Liver (tissue), 9 donors: ENCODE measurements around the gene RAMP3. TPM values are rescaled to one million over a fixed set of nuclear protein-coding genes. Genes with fewer than 3 reads are reported as not detected.

ENCODE experiments used
- DNase-seq: peaks from one replicate; pipeline ENCODE4 v3.0.0-alpha.2; 2017; ENCODE audit warnings: low spot score
- H3K27ac ChIP-seq, 2 donors: one replicate each; pipeline ENCODE4 v1.7.0; 2013; ENCODE audit warnings: inconsistent platforms in 2 of 2, low read length in 2 of 2, control low read depth in 1 of 2, low read depth in 1 of 2, mild to moderate bottlenecking in 1 of 2
- H3K27me3 ChIP-seq, 4 donors: one replicate each; pipeline versions ENCODE4 v1.6.1 to v1.7.0; 2013; ENCODE audit warnings: low read length in 3 of 4, inconsistent platforms in 1 of 4, mild to moderate bottlenecking in 1 of 4, moderate library complexity in 1 of 4; ENCODE audit not compliant: control insufficient read depth in 4 of 4, insufficient read depth in 4 of 4
- H3K36me3 ChIP-seq, 4 donors: one replicate each; pipeline versions ENCODE4 v1.6.1 to v1.7.0; 2013; ENCODE audit warnings: low read length in 3 of 4, mild to moderate bottlenecking in 3 of 4, low read depth in 1 of 4, moderate library complexity in 1 of 4; ENCODE audit not compliant: control insufficient read depth in 4 of 4, insufficient read depth in 3 of 4
- H3K4me1 ChIP-seq, 4 donors: one replicate each; pipeline versions ENCODE4 v1.6.1 to v1.7.0; 2013; ENCODE audit warnings: low read length in 3 of 4, mild to moderate bottlenecking in 3 of 4, moderate library complexity in 1 of 4; ENCODE audit not compliant: control insufficient read depth in 4 of 4, insufficient read depth in 4 of 4
- H3K4me3 ChIP-seq, 3 donors: one replicate each; pipeline versions ENCODE4 v1.6.1 to v1.7.0; 2013; ENCODE audit warnings: low read length in 3 of 3, control low read depth in 1 of 3, low read depth in 1 of 3, mild to moderate bottlenecking in 1 of 3
- H3K9ac ChIP-seq, 2 donors: one replicate each; pipeline ENCODE4 v1.7.0; 2013; ENCODE audit warnings: low read length in 2 of 2, mild to moderate bottlenecking in 2 of 2, moderate library complexity in 2 of 2, control low read depth in 1 of 2, low read depth in 1 of 2
- H3K9me3 ChIP-seq, 4 donors: one replicate each; pipeline versions ENCODE4 v1.6.1 to v1.7.0; 2013; ENCODE audit warnings: low read length in 3 of 4; ENCODE audit not compliant: control insufficient read depth in 4 of 4
- FOXA2 ChIP-seq: IDR thresholded peaks from 2 replicates; pipeline ENCODE4 v1.6.1; 2016; ENCODE audit warnings: antibody characterized with exemption
- GABPA ChIP-seq, 2 donors: IDR thresholded peaks in 1 of 2; conservative IDR thresholded peaks in 1 of 2; 2 replicates each; pipeline ENCODE4 v1.6.1; 2016; ENCODE audit warnings: antibody characterized with exemption in 2 of 2, mild to moderate bottlenecking in 1 of 2, moderate library complexity in 1 of 2
- HNF4A ChIP-seq, 2 donors: conservative IDR thresholded peaks; 2 replicates each; pipeline ENCODE4 v1.6.1; 2016; ENCODE audit warnings: antibody characterized with exemption in 2 of 2, mild to moderate bottlenecking in 2 of 2
- HNF4G ChIP-seq: IDR thresholded peaks from 2 replicates; pipeline ENCODE4 v1.6.1; 2016; ENCODE audit warnings: antibody characterized with exemption
- JUND ChIP-seq, 2 donors: IDR thresholded peaks; 2 replicates each; pipeline ENCODE4 v1.6.1; 2016; ENCODE audit warnings: antibody characterized with exemption in 2 of 2
- RXRA ChIP-seq, 2 donors: IDR thresholded peaks; 2 replicates each; pipeline ENCODE4 v1.6.1; 2017 to 2018; ENCODE audit warnings: antibody characterized with exemption in 2 of 2, mild to moderate bottlenecking in 1 of 2
- SP1 ChIP-seq: IDR thresholded peaks from 2 replicates; pipeline ENCODE4 v1.6.1; 2018; ENCODE audit warnings: antibody characterized with exemption, mild to moderate bottlenecking
- TAF1 ChIP-seq: conservative IDR thresholded peaks from 2 replicates; pipeline ENCODE4 v1.6.1; 2016; ENCODE audit warnings: antibody characterized with exemption, mild to moderate bottlenecking
- YY1 ChIP-seq: IDR thresholded peaks from 2 replicates; pipeline ENCODE4 v1.6.1; 2016; ENCODE audit warnings: antibody characterized with exemption, mild to moderate bottlenecking
- WGBS: extraction: QIAGEN DNeasy Blood & Tissue Kit; methylation state at CpG from one replicate; pipeline ENCODE4 v1.1.7; 2013; 5-methylcytosine and 5-hydroxymethylcytosine counted together
- polyA plus RNA-seq, 2 donors: library from polyadenylated mRNA; stranded (reverse) in 1 of 2; unstranded in 1 of 2; fragments of 200-250 nt in 1 of 2; fragments of >200 nt in 1 of 2; fragmentation: Nextera tagmentation in 1 of 2; extraction: Ambion mirVana in 1 of 2; gene quantifications; one replicate each; pipeline versions ENCODE4 v1.2.1 to v1.2.3, GENCODE V29; 2013 to 2015
- total RNA-seq, 2 donors: library from RNA; depleted of rRNA; stranded (reverse); fragments of >200 nt; gene quantifications; one replicate each; pipeline ENCODE4 v1.2.3, GENCODE V29; 2014
- TF ChIP-seq, protein P1 (sequence below): IDR thresholded peaks from 2 replicates; pipeline ENCODE4 v1.6.1; 2016; ENCODE audit warnings: antibody characterized with exemption, mild to moderate bottlenecking
- TF ChIP-seq, protein P2 (sequence below): IDR thresholded peaks from 2 replicates; pipeline ENCODE4 v1.6.1; 2016; ENCODE audit warnings: antibody characterized with exemption
- TF ChIP-seq, protein P3 (sequence below): IDR thresholded peaks from 2 replicates; pipeline ENCODE4 v1.6.1; 2016; ENCODE audit warnings: antibody characterized with exemption
- TF ChIP-seq, protein P4 (sequence below): fragments of 150-350 bp; IDR thresholded peaks from 2 replicates; pipeline ENCODE4 v1.5.1; 2017; ENCODE audit warnings: improper control_type of control experiment, low read depth, low read length; ENCODE audit not compliant: missing input control
- donor health status: healthy.
- donor health status: healthy.
- donor health status: healthy.
- donor health status: healthy.
- donor health status: healthy.

RAMP3 gene
- total and polyA plus RNA-seq, 4 donors = 2.3 to 30.0 (median 22.2) TPM

DNA sequence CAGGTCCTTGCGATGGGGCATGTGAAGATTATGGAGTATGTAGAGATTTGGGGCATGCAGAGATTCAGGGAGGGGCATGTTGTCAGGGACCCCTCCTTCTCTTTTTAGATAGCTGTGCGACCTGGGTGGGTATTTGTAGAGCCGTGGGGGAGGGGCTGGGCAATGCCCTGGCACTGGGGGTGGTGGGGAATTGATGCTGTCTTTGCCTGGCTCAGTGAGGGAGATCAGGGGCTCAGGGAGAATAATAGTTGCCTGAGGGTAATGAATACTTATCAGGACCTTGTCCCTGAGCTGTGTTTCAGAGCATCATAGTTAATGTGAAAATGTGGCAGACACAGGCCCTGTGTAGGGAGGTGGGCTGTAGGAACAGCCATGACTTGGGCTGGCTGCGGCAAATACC lies 3.5 kb downstream of the RAMP3 start:
- TF ChIP-seq HNF4G (no peak), TAF1 (no peak), YY1 (no peak)
- TF ChIP-seq, protein P1, sequence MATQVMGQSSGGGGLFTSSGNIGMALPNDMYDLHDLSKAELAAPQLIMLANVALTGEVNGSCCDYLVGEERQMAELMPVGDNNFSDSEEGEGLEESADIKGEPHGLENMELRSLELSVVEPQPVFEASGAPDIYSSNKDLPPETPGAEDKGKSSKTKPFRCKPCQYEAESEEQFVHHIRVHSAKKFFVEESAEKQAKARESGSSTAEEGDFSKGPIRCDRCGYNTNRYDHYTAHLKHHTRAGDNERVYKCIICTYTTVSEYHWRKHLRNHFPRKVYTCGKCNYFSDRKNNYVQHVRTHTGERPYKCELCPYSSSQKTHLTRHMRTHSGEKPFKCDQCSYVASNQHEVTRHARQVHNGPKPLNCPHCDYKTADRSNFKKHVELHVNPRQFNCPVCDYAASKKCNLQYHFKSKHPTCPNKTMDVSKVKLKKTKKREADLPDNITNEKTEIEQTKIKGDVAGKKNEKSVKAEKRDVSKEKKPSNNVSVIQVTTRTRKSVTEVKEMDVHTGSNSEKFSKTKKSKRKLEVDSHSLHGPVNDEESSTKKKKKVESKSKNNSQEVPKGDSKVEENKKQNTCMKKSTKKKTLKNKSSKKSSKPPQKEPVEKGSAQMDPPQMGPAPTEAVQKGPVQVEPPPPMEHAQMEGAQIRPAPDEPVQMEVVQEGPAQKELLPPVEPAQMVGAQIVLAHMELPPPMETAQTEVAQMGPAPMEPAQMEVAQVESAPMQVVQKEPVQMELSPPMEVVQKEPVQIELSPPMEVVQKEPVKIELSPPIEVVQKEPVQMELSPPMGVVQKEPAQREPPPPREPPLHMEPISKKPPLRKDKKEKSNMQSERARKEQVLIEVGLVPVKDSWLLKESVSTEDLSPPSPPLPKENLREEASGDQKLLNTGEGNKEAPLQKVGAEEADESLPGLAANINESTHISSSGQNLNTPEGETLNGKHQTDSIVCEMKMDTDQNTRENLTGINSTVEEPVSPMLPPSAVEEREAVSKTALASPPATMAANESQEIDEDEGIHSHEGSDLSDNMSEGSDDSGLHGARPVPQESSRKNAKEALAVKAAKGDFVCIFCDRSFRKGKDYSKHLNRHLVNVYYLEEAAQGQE = no peak
- Histone ChIP-seq H3K9me3 (peaks cover 0 to 2% (median 0%) of the 10 kb centered on the region in 4 donors), H3K27ac (no peak overlapping the region), H3K4me1 (no peaks in the 10 kb centered on the region), H3K4me3 (no peak overlapping the region), H3K9ac (no peak overlapping the region), H3K36me3 (no peaks in the 10 kb centered on the region), H3K27me3 (peaks cover 0 to 3% (median 1%) of the 10 kb centered on the region in 4 donors)
- 76% methylated on average over 4 of the region's 4 CpGs for WGBS
- DNase-seq = no peak

DNA sequence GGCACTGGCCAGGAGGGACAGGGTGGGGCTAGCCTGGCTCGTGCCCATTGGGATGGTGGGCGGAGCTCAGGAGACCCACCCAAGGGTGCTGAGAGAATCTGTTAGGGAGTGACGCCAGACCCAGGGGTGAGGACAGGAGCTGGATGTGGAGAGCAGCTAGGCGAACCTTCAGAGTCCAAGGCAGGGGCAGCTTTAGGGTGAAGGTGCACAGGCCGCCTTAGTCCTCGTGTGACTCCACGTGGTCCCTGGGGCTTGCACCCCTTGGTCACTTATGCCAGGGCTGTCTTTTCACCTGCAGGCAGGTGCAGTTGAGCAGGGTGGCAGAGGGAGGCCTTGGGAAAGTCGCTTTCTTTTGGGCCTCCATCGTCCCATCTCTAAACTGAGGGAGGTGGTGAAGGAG lies 4.3 kb downstream of the RAMP3 start:
- Histone ChIP-seq H3K27ac (no peak overlapping the region), H3K9ac (no peak overlapping the region), H3K4me1 (no peaks in the 10 kb centered on the region), H3K36me3 (no peaks in the 10 kb centered on the region), H3K9me3 (peaks cover 0 to 2% (median 0%) of the 10 kb centered on the region in 4 donors), H3K4me3 (no peak overlapping the region), H3K27me3 (peaks cover 0 to 3% (median 1%) of the 10 kb centered on the region in 4 donors)
- WGBS = 89% methylated on average over 9 of the region's 9 CpGs
- TF ChIP-seq, protein P2, sequence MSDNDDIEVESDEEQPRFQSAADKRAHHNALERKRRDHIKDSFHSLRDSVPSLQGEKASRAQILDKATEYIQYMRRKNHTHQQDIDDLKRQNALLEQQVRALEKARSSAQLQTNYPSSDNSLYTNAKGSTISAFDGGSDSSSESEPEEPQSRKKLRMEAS = no peak
- TF ChIP-seq, protein P3, sequence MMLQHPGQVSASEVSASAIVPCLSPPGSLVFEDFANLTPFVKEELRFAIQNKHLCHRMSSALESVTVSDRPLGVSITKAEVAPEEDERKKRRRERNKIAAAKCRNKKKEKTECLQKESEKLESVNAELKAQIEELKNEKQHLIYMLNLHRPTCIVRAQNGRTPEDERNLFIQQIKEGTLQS = no peak
- TF ChIP-seq HNF4A (conservative IDR thresholded peaks at IDR 0.05) (no peak), RXRA (IDR thresholded peaks at IDR 0.05) (no peak), SP1 (no peak), TAF1 (no peak), GABPA (IDR thresholded peaks at IDR 0.05 in 1 of 2, conservative IDR thresholded peaks at IDR 0.05 in 1 of 2) (no peak), FOXA2 (no peak), JUND (IDR thresholded peaks at IDR 0.05) (no peak)
- TF ChIP-seq, protein P1 = no peak
- TF ChIP-seq, protein P4, sequence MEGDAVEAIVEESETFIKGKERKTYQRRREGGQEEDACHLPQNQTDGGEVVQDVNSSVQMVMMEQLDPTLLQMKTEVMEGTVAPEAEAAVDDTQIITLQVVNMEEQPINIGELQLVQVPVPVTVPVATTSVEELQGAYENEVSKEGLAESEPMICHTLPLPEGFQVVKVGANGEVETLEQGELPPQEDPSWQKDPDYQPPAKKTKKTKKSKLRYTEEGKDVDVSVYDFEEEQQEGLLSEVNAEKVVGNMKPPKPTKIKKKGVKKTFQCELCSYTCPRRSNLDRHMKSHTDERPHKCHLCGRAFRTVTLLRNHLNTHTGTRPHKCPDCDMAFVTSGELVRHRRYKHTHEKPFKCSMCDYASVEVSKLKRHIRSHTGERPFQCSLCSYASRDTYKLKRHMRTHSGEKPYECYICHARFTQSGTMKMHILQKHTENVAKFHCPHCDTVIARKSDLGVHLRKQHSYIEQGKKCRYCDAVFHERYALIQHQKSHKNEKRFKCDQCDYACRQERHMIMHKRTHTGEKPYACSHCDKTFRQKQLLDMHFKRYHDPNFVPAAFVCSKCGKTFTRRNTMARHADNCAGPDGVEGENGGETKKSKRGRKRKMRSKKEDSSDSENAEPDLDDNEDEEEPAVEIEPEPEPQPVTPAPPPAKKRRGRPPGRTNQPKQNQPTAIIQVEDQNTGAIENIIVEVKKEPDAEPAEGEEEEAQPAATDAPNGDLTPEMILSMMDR = no peak
- no peak for DNase-seq
